Activated naive CD8-positive, alpha-beta T cell treated with anti-CD3 and anti-CD28 coated beads, Interleukin-2, amount 50 U/mL, for 24 hours (primary cell): ENCODE results near the gene SLC8A1.

Source experiments
- ATAC-seq: fragments of 150-1000 bp; cut with Tn5 transposase; one replicate; pipeline ENCODE4 v1.10.0; 2021
- DNase-seq: peaks from one replicate; pipeline ENCODE4 v3.0.0; 2021
- H3K27ac Mint-ChIP-seq: one replicate; pipeline ENCODE4 v1.8.0; 2021; ENCODE audit warnings: mild to moderate bottlenecking, mixed read lengths
- H3K27me3 Mint-ChIP-seq: one replicate; pipeline ENCODE4 v1.8.0; 2021; ENCODE audit warnings: mixed read lengths
- H3K36me3 Mint-ChIP-seq: one replicate; pipeline ENCODE4 v1.8.0; 2021; ENCODE audit warnings: low read depth, mixed read lengths
- H3K4me1 Mint-ChIP-seq: one replicate; pipeline ENCODE4 v1.8.0; 2021; ENCODE audit warnings: mixed read lengths
- H3K4me3 Mint-ChIP-seq: one replicate; pipeline ENCODE4 v1.8.0; 2021; ENCODE audit warnings: mild to moderate bottlenecking, moderate library complexity, mixed read lengths
- H3K9me3 Mint-ChIP-seq: one replicate; pipeline ENCODE4 v1.8.0; 2021; ENCODE audit warnings: mixed read lengths

Gene SLC8A1

DNA sequence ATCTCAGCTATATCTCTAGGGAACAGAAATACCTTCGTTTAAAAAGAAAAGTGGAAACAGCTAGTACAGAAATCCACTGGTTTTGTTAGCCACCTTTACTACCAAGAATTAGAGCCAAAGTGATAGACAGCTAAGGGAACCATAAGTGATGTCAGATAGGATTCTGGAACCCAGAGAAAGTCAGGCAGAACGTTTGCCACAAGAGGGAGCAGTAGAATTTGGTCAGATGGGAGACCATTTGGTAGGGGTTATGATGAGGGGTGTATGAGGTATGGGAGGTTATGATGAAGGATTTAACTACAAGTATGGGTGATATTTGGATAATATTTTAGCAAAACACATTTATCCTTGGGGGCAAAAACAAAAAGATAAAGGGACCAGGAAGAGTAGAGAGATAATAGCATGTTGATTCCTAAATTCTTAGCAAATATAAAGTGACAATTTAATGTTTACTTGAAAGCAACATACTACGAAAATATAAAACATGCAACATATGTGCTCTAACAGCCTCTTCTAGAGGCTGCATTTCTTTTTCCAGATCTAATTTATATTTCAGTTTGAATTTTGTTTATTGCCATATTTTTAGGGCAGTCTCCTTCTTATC is 3.3 kb downstream of the SLC8A1 start:
- Mint-ChIP-seq H3K9me3 (no peaks in the 10 kb centered on the region), H3K27me3 (peaks cover 44% of the 10 kb centered on the region), H3K4me3 (no peak overlapping the region), H3K36me3 (peaks cover 3% of the 10 kb centered on the region), H3K27ac (no peak overlapping the region), H3K4me1 (peaks cover 8% of the 10 kb centered on the region)
- ATAC-seq (no peak), DNase-seq (no peak)

DNA sequence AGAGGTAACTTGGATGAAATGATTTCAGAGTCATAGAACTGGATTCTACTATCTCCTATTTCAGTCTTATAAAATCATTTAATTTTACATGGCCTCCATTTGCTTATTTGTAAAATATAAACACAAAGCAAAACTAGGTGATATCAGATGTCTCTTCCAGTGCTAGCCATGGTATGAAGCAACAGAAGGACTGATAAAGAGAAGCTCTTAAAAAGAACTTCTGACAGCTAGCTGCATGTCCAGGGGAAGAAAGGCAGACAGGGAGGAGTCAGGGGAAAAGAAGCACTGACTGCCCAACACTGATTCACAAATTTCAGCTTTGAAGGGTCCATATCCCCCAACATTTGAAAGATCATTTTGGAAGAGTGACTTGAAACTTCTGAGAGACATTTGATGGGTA is 6.4 kb downstream of the SLC8A1 start:
- H3K9me3 Mint-ChIP-seq, result no peaks in the 10 kb centered on the region
- H3K27me3 Mint-ChIP-seq, result peaks cover 19% of the 10 kb centered on the region
- H3K4me3 Mint-ChIP-seq, result no peak overlapping the region
- peaks cover 4% of the 10 kb centered on the region for H3K4me1 Mint-ChIP-seq
- ATAC-seq, result no peak
- DNase-seq, result no peak
- H3K36me3 Mint-ChIP-seq, result no peaks in the 10 kb centered on the region
- no peak overlapping the region for H3K27ac Mint-ChIP-seq

DNA sequence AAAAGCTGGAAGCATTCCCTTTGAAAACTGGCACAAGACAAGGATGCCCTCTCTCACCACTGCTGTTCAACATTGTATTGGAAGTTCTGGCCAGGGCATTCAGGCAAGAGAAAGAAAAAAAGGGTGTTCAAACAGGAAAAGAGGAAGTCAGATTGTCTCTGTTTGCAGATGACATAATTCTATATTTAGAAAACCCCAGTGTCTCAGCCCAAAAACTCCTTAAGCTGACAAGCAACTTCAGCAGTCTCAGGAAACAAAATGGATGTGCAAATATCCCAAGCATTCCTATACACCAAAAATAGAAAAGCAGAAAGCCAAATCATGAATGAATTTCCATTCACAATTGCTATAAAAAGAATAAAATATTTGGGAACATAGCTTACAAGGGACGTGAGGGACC is 11.1 kb downstream of the SLC8A1 start:
- Mint-ChIP-seq H3K27me3 (no peaks in the 10 kb centered on the region), H3K36me3 (no peaks in the 10 kb centered on the region), H3K27ac (no peak overlapping the region), H3K4me3 (no peak overlapping the region), H3K9me3 (no peaks in the 10 kb centered on the region), H3K4me1 (peaks cover 3% of the 10 kb centered on the region)
- DNase-seq, result no peak
- ATAC-seq, result no peak

DNA sequence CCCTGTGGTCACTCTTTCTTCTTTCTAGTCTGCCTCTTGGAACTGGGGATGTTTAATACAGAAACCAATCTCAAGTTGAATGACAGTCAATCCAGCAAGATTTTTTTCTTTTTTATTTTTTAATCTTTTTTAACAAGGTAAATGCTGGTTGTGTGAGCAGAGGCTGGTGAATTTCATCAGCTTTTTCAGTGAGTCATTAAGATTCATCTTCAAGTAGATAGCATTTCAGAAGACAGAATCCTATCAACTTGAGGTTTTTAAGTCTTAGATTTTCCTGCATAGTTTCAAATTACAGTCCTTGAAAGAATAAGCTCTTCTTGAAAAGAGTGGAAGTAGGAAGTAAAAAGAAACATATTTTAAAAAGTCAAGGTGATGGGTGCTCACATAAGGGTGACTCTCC is 12.4 kb downstream of the SLC8A1 start:
- no peak for DNase-seq
- ATAC-seq, result no peak
- H3K4me1 Mint-ChIP-seq, result peaks cover 3% of the 10 kb centered on the region
- no peak overlapping the region for H3K27ac Mint-ChIP-seq
- H3K4me3 Mint-ChIP-seq, result no peak overlapping the region
- H3K36me3 Mint-ChIP-seq, result no peaks in the 10 kb centered on the region
- H3K27me3 Mint-ChIP-seq, result no peaks in the 10 kb centered on the region
- no peaks in the 10 kb centered on the region for H3K9me3 Mint-ChIP-seq

DNA sequence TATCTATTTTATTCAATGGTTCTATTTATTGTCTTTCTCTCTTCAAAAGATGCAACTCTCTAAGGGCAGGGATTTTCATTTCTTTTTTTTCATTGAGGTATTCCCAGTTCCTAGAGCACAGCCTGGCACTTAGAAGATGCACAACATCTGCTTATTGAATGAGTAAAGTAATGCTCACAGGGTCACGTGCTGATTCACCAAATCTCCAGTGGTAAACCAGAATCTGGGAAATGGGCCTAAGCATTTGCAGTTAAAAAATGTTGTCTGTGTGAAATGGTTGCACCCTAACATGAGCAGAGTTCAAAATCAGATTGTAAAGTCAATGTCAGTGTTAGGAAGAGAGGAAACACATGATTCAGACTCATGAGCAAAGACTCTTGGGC is 15.8 kb downstream of the SLC8A1 start:
- Mint-ChIP-seq H3K4me1 (peaks cover 3% of the 10 kb centered on the region), H3K36me3 (no peaks in the 10 kb centered on the region), H3K27me3 (no peaks in the 10 kb centered on the region), H3K9me3 (no peaks in the 10 kb centered on the region), H3K27ac (no peak overlapping the region), H3K4me3 (no peak overlapping the region)
- ATAC-seq (no peak), DNase-seq (no peak)

DNA sequence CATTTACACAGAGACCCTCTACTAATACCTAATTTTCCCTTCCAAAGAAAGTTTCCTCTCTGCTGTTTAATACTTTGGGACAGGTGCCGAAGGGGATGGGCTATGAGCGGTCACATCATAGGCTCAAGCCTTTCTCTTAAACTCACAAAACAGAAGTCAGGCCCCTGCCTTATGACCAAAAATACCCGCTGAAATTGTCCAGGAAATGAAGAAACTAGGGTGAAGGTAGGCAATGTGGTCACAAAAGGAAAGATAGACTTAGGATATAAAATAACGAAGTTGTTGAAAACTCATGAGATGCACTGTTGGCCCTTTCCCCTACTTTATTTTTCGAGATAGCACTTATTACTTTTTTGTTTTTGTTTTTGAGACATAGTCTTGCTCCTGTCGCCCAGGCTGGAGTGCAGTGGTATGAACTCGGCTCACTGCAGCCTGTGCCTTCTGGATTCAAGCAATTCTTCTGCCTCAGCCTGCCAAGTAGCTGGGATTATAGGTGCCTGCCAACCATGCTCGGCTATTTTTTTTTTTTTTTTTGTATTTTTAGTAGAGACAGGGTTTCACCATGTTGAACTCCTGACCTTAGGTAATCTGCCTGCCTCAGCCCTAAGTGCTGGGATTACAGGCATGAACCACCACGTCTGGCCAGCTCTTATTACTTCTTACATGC is 16.3 kb downstream of the SLC8A1 start:
- H3K27ac Mint-ChIP-seq, result no peak overlapping the region
- DNase-seq, result no peak
- no peaks in the 10 kb centered on the region for H3K27me3 Mint-ChIP-seq
- H3K36me3 Mint-ChIP-seq, result no peaks in the 10 kb centered on the region
- no peak overlapping the region for H3K4me3 Mint-ChIP-seq
- H3K4me1 Mint-ChIP-seq, result peaks cover 2% of the 10 kb centered on the region
- ATAC-seq, result no peak
- H3K9me3 Mint-ChIP-seq, result no peaks in the 10 kb centered on the region

DNA sequence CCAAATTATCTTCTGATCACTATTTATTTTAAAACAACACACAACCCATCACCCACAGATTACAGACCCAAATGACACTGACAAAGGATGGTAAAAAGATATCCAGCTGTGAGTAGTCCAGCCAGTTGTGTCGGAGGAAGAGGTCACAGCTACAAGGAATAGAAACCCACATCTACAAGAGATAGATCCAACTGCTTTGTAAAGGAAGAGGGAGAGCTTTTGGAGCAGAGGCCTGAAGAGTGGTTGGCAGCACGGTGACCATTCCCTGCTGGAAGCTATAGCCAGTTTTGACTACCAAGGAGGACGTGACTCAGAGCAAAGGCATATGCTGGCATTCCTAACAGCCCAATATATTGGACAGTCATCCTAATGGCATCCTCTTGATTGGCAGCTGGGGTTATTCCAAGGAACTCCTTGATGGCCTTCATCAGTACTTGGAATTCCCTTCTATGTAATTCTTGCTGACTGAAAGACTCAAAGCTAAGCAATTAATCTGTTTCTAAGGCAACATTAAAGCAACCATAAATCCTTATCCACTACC is 17.1 kb downstream of the SLC8A1 start:
- DNase-seq (no peak), ATAC-seq (no peak)
- Mint-ChIP-seq H3K4me1 (no peaks in the 10 kb centered on the region), H3K36me3 (no peaks in the 10 kb centered on the region), H3K9me3 (no peaks in the 10 kb centered on the region), H3K4me3 (no peak overlapping the region), H3K27ac (no peak overlapping the region), H3K27me3 (no peaks in the 10 kb centered on the region)

DNA sequence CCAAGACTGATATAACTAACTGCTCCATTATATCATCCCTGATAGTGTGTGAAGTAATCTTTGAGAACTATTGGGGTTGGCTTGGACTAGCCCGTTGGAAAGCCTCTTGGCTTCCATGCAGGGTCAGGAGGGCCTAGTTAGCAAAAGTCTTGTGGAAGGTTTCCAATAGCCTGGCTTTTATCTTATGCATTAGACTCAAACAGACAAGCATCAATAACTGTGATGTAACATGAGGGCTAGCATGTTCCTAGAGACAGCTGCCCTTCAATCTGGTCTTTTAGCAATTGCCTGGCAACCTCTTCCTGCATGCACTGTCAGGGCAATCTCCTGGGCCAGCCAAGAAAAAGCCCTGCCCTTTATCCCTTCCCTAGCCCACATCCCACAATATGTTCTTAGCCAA is 18.2 kb downstream of the SLC8A1 start:
- Mint-ChIP-seq H3K27ac (no peak overlapping the region), H3K36me3 (no peaks in the 10 kb centered on the region), H3K4me3 (no peak overlapping the region), H3K27me3 (no peaks in the 10 kb centered on the region), H3K9me3 (no peaks in the 10 kb centered on the region), H3K4me1 (no peaks in the 10 kb centered on the region)
- no peak for DNase-seq
- ATAC-seq, result no peak

DNA sequence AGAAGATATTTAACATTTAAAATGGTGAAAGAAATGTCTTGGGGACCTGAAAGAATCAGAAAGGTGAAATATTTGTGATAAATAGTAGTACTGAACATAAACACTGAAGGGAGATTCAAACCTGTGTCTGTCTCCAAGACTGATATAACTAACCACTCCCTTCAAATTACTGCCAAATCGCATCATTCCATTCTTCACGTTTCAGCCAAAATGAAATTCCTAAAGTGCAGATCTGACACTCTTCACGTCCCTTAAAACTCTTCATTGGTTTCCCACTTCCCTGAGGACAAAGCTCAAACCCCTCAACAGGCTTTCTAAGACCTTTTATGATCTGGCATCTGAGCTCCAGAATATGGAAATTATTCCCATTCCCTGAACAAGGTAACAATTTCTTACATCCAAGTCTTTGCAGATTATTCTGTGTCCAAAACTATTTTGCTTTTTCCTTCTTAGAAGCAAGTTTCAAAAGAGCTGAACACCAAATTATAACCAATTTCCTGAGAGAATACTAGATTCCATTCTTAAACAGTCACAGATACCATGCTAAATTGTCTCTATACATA is 18.9 kb downstream of the SLC8A1 start:
- no peaks in the 10 kb centered on the region for H3K4me1 Mint-ChIP-seq
- ATAC-seq (no peak), DNase-seq (no peak)
- H3K9me3 Mint-ChIP-seq, result no peaks in the 10 kb centered on the region
- no peaks in the 10 kb centered on the region for H3K36me3 Mint-ChIP-seq
- H3K27me3 Mint-ChIP-seq, result no peaks in the 10 kb centered on the region
- H3K27ac Mint-ChIP-seq, result no peak overlapping the region
- H3K4me3 Mint-ChIP-seq, result no peak overlapping the region

DNA sequence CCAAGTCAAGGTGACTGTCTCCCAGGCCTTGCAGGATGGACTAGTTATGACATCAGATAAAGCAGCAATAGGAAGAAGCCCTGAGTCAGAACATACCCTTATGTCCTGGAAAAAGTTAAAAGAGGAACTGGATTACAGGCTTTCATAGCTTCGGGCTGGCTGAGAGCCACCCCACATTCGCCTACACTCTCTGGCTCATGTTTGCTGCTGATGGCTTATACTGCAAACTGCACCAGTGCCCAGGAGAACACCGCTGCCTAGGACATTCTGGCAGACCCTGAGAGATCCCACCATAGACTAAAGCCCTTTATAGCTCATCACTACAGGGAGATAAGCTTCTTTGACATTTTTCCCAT is 20.3 kb downstream of the SLC8A1 start:
- DNase-seq (no peak), ATAC-seq (no peak)
- no peaks in the 10 kb centered on the region for H3K27me3 Mint-ChIP-seq
- H3K9me3 Mint-ChIP-seq, result no peaks in the 10 kb centered on the region
- H3K27ac Mint-ChIP-seq, result no peak overlapping the region
- no peaks in the 10 kb centered on the region for H3K4me1 Mint-ChIP-seq
- H3K4me3 Mint-ChIP-seq, result no peak overlapping the region
- no peaks in the 10 kb centered on the region for H3K36me3 Mint-ChIP-seq

DNA sequence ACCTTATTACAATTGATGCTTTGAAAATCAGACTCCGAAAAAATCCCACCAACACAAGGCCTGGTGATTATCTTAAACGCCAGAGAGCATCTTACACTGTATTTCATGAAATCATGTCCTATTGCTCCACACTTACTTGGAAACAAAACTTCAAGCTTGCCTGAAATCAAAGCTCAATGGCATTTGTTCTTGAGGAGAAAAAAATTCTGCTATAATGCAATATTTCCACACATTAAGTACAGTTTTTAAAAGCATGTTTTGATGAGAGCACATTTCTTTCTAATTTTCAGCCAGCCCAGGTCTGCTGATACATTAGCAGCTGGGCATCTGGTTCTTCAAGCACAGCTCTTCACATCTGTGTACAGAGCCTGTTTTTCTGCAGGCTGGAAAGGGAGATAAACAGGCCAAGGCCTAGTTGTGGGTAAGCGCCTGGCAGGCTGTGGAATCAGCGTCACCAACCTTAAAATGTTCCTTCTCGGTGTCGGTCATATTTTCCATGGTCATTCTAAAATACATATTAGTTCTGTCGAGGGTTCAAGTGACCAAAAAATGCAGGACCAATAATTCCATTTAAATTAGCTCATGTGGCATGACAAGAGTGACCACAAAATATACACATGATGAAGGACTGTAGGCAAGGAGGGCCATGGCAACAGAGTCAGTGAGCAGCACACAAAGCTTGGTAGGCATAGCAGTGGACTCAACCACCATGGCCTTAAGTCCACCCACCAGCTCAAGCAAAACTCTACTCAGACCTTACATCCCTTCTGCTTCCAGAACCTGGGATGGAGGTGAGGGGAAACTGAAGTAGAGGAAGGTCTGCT is 20.9 kb downstream of the SLC8A1 start:
- Mint-ChIP-seq H3K4me1 (no peaks in the 10 kb centered on the region), H3K9me3 (no peaks in the 10 kb centered on the region), H3K27me3 (no peaks in the 10 kb centered on the region), H3K4me3 (no peak overlapping the region), H3K27ac (no peak overlapping the region), H3K36me3 (no peaks in the 10 kb centered on the region)
- no peak for DNase-seq
- no peak for ATAC-seq

DNA sequence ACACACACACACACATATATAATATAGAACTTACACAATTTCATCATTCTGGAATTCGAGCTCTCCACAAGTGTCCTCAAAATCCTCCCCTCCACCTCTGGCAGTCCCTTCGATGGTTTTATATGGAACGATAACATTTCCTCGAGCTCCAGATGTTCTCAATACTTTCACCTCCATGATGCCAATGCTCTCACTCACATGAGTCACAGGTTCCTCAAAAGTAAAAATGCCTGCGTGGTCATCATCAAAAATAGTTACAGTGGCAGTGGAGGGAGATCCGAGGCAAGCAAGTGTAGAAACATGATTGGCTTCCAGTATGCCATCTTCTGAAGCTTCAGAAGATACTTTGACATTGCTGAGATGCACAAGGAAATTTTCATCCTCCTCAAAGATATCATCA is 23.5 kb downstream of the SLC8A1 start:
- Mint-ChIP-seq H3K4me3 (no peak overlapping the region), H3K27me3 (no peaks in the 10 kb centered on the region), H3K36me3 (no peaks in the 10 kb centered on the region), H3K27ac (no peak overlapping the region), H3K9me3 (no peaks in the 10 kb centered on the region), H3K4me1 (no peaks in the 10 kb centered on the region)
- ATAC-seq (no peak), DNase-seq (no peak)

DNA sequence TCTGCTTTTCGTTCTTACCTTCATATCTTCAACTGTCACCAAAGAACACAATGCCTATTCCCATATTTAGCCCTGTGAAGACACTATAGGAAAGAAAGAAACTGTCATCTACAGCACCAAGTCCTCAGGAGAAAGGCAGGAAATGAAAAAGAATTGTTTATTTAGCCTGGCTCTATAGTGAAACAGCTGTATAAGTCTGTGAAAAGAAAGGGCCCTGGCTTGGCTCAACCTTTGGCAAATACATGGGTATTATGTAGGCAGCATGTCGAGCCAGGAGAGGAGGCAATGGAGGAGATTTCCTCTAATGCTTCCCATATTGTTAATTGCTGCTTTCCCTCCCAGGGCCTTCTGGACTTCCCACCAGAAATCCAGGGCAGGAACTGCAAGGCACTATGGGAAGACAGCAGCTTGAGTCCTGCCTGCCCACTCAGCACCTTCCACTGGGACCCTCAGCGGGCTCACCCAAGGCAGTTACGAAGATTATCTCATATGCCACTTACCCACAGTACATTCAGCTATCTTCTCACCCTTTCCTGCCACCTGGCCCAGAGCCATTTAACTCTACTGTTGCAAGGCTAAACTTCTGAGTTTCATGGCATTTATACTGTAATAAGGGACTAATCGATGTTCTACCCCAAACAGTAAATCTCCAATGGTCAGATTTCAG is 30.1 kb downstream of the SLC8A1 start:
- Mint-ChIP-seq H3K4me1 (no peaks in the 10 kb centered on the region), H3K36me3 (no peaks in the 10 kb centered on the region), H3K9me3 (no peaks in the 10 kb centered on the region), H3K4me3 (no peak overlapping the region), H3K27ac (no peak overlapping the region), H3K27me3 (peaks cover 4% of the 10 kb centered on the region)
- no peak for DNase-seq
- ATAC-seq, result no peak

DNA sequence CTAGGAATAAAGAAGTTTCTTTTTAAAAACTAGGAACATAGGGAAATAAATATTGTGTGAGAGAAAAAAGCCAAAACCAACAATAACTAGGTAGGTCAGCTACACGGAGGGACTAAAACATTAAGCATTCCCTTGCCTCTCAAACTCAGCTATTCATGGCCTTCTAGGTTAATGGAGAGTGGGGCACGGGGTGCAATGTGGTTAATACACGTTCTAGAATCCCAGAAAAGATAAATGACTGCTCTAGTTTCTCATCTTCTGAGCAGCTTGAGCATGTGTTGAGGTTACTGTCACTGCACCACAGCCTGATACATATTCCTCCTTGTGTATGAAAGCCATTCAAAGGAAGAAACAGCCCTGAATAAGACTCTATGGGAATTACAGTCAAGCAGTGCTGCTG is 31.4 kb downstream of the SLC8A1 start:
- no peaks in the 10 kb centered on the region for H3K36me3 Mint-ChIP-seq
- no peak for DNase-seq
- H3K4me1 Mint-ChIP-seq, result no peaks in the 10 kb centered on the region
- ATAC-seq, result no peak
- H3K27me3 Mint-ChIP-seq, result peaks cover 4% of the 10 kb centered on the region
- H3K4me3 Mint-ChIP-seq, result no peak overlapping the region
- no peaks in the 10 kb centered on the region for H3K9me3 Mint-ChIP-seq
- H3K27ac Mint-ChIP-seq, result no peak overlapping the region
